IMR-90 (cell line): ENCODE data around the gene DEPDC5. TPM values are rescaled to one million over a fixed set of nuclear protein-coding genes. Genes with fewer than 3 reads are reported as not detected.

Experiments
- ATAC-seq: fragments of 200-7000 bp; cut with Tn5 transposase; 2 replicates; pipeline ENCODE4 v1.9.1; 2020; ENCODE audit warnings: low read depth, mild to moderate bottlenecking, moderate library complexity
- BruUV-seq: library from RNA; stranded (reverse); fragments of 400-500 nt; replicated peaks from 2 replicates; lab custom pipeline; 2021; lab: Mats Ljungman, UMichigan
- CTCF ChIA-PET: fragments of 300-600 bp; formaldehyde crosslinking; extraction: SDS; loops from one replicate; lab custom pipeline; 2021; ENCODE audit warnings: antibody characterized with exemption; lab: Yijun Ruan, JAX
- POLR2A ChIA-PET: fragments of 300-600 bp; sonication (Branson Sonifier 250); formaldehyde crosslinking; loops from one replicate; lab custom pipeline; 2022; ENCODE audit warnings: antibody characterized with exemption; ENCODE audit not compliant: unreplicated experiment; lab: Charles Lee
- DNase-seq: peaks from one replicate; pipeline ENCODE4 v3.0.0; 2013
- H2AFZ ChIP-seq: replicated peaks from 2 replicates; pipeline ENCODE3; 2013; ENCODE audit warnings: low read length, mild to moderate bottlenecking; ENCODE audit not compliant: poor library complexity
- H2AK5ac ChIP-seq: 2 replicates; pipeline ENCODE4 v1.6.1; 2013; ENCODE audit warnings: low read depth, low read length, inconsistent platforms
- H2AK9ac ChIP-seq: replicated peaks from 2 replicates; pipeline ENCODE3; 2013; ENCODE audit warnings: mild to moderate bottlenecking, low read depth, low read length, moderate library complexity; ENCODE audit not compliant: poor library complexity
- H2BK120ac ChIP-seq: 2 replicates; pipeline ENCODE4 v1.6.1; 2013; ENCODE audit warnings: low read depth, low read length, inconsistent platforms
- H2BK15ac ChIP-seq: 3 replicates; pipeline ENCODE4 v1.6.1; 2013; ENCODE audit warnings: low read depth, low read length, inconsistent platforms
- H2BK20ac ChIP-seq: 2 replicates; pipeline ENCODE4 v1.6.1; 2013; ENCODE audit warnings: low read depth, mild to moderate bottlenecking, inconsistent platforms, low read length, moderate library complexity
- H2BK5ac ChIP-seq: 2 replicates; pipeline ENCODE4 v1.6.1; 2013; ENCODE audit warnings: mild to moderate bottlenecking, low read depth, low read length, inconsistent platforms; ENCODE audit not compliant: poor library complexity, severe bottlenecking
- H3K14ac ChIP-seq: replicated peaks from 2 replicates; pipeline ENCODE4 v1.6.1; 2013; ENCODE audit warnings: low read depth, low read length, inconsistent platforms
- H3K18ac ChIP-seq: 2 replicates; pipeline ENCODE4 v1.6.1; 2013; ENCODE audit warnings: low read depth, low read length, control low read depth
- H3K23ac ChIP-seq: 2 replicates; pipeline ENCODE4 v1.6.1; 2013; ENCODE audit warnings: low read depth, low read length, inconsistent platforms
- H3K27ac ChIP-seq: 2 replicates; pipeline ENCODE4 v1.5.1; 2013; ENCODE audit warnings: mild to moderate bottlenecking, control low read depth, low read length; ENCODE audit not compliant: insufficient read depth
- H3K27me3 ChIP-seq: 2 replicates; pipeline ENCODE4 v1.6.1; 2013; ENCODE audit warnings: low read length; ENCODE audit not compliant: control insufficient read depth, insufficient read depth
- H3K36me3 ChIP-seq: 2 replicates; pipeline ENCODE4 v1.6.1; 2013; ENCODE audit warnings: low read length, mixed read lengths; ENCODE audit not compliant: control insufficient read depth, insufficient read depth
- H3K4ac ChIP-seq: 2 replicates; pipeline ENCODE4 v1.6.1; 2013; ENCODE audit warnings: low read depth, low read length, inconsistent platforms
- H3K4me1 ChIP-seq: 2 replicates; pipeline ENCODE4 v1.6.1; 2013; ENCODE audit warnings: low read length, mixed read lengths; ENCODE audit not compliant: control insufficient read depth, insufficient read depth
- H3K4me2 ChIP-seq: 2 replicates; pipeline ENCODE4 v1.6.1; 2013; ENCODE audit warnings: low read depth, mild to moderate bottlenecking, control low read depth, low read length, moderate library complexity
- H3K4me3 ChIP-seq: 2 replicates; pipeline ENCODE4 v1.5.1; 2013; ENCODE audit warnings: low read depth, mild to moderate bottlenecking, control low read depth, low read length, moderate library complexity; ENCODE audit not compliant: insufficient read depth
- H3K56ac ChIP-seq: 2 replicates; pipeline ENCODE4 v1.6.1; 2013; ENCODE audit warnings: low read length, inconsistent platforms; ENCODE audit not compliant: insufficient read depth; ENCODE audit errors: extremely low read depth
- H3K79me1 ChIP-seq, 2 experiments: 2 replicates each; pipeline ENCODE4 v1.6.1; 2013; ENCODE audit warnings: low read length in 2 of 2, inconsistent platforms in 1 of 2, low read depth in 1 of 2
- H3K9ac ChIP-seq: 2 replicates; pipeline ENCODE4 v1.6.1; 2013; ENCODE audit warnings: low read depth, low read length, control low read depth
- H3K9me1 ChIP-seq: 2 replicates; pipeline ENCODE4 v1.6.1; 2013; ENCODE audit warnings: low read length, inconsistent platforms; ENCODE audit not compliant: insufficient read depth
- H3K9me3 ChIP-seq: 2 replicates; pipeline ENCODE4 v1.6.1; 2013; ENCODE audit warnings: low read length; ENCODE audit not compliant: control insufficient read depth, insufficient read depth
- H4K20me1 ChIP-seq: 2 replicates; pipeline ENCODE4 v1.6.1; 2013; ENCODE audit warnings: low read length, inconsistent platforms; ENCODE audit not compliant: insufficient read depth
- H4K5ac ChIP-seq: 2 replicates; pipeline ENCODE4 v1.6.1; 2013; ENCODE audit warnings: mild to moderate bottlenecking, low read depth, low read length, control low read depth
- H4K8ac ChIP-seq, 2 experiments: 2 replicates each; pipeline ENCODE4 v1.6.1; 2013; ENCODE audit warnings: low read depth in 2 of 2, low read length in 2 of 2, control low read depth in 1 of 2, inconsistent platforms in 1 of 2
- H4K91ac ChIP-seq: 2 replicates; pipeline ENCODE4 v1.6.1; 2013; ENCODE audit warnings: low read depth, low read length, inconsistent platforms; ENCODE audit not compliant: insufficient read depth
- CEBPB ChIP-seq: IDR thresholded peaks from 2 replicates; pipeline ENCODE4 v1.6.1; 2012; ENCODE audit warnings: low read depth, low read length, improper control_type of control experiment
- NFE2L2 ChIP-seq: fragments of 150-350 bp; IDR thresholded peaks from 2 replicates; pipeline ENCODE4 v1.6.1; 2016; ENCODE audit warnings: low read depth, mild to moderate bottlenecking, low read length
- WGBS, 2 experiments: methylation state at CpG; one replicate each; pipeline versions ENCODE4 v1.1.5 to v1.1.7; 2013; ENCODE audit warnings: missing lambda C conversion rate in 2 of 2; ENCODE audit not compliant: insufficient read length in 1 of 2; ENCODE audit errors: extremely low coverage in 2 of 2; 5-methylcytosine and 5-hydroxymethylcytosine counted together
- dilution Hi-C: fragments of 300-500 bp; cut with HindIII; formaldehyde crosslinking; loops from one replicate; pipeline ENCODE4 v1.14.3; 2018; ENCODE audit warnings: low sequenced_read_pairs; ENCODE audit not compliant: unreplicated experiment
- in situ Hi-C: fragments of 300-500 bp; cut with MboI; formaldehyde crosslinking; loops from 3 replicates; pipeline ENCODE4 v1.14.3; 2019; ENCODE audit warnings: low sequenced_read_pairs, inconsistent platforms, mixed read lengths
- intact Hi-C: fragments of 100-400 bp; cut with micrococcal nuclease; formaldehyde crosslinking; loops from 2 replicates; pipeline ENCODE4 v1.10.0; 2022
- polyA plus RNA-seq, 3 experiments: library from polyadenylated mRNA; depleted of rRNA; stranded (reverse); fragments of >200 nt; gene quantifications; 2 replicates each; pipeline ENCODE4 v1.2.3, GENCODE V29; 2012; ENCODE audit warnings: low replicate concordance in 1 of 3
- total RNA-seq: library from RNA; depleted of rRNA; stranded (reverse); fragments of >200 nt; gene quantifications from 2 replicates; pipeline ENCODE4 v1.2.3, GENCODE V29; 2012

Gene DEPDC5
- total and polyA plus RNA-seq, 2 of the 4 experiments (the other 2 are of a cell fraction) = 6.6 to 12.9 TPM

GRCh38 chr22:31911565-31912406 is 158.0 kb downstream of the DEPDC5 start:
- dilution Hi-C loops (no loop called here), intact Hi-C loops (no loop called here), in situ Hi-C loops (no loop called here)
- Histone ChIP-seq H2BK20ac (no peak overlapping the region), H3K9me1 (peaks cover 10% of the 10 kb centered on the region), H3K9me3 (no peaks in the 10 kb centered on the region), H2AK9ac (peak overlapping the region; percentile 5), H3K4me3 (no peak overlapping the region), H3K27me3 (no peaks in the 10 kb centered on the region), H3K18ac (no peak overlapping the region), H3K9ac (no peak overlapping the region), H3K4ac (no peak overlapping the region), H3K23ac (no peak overlapping the region), H2BK5ac (no peak overlapping the region), H3K79me1 (no peaks in the 10 kb centered on the region), H3K4me2 (no peak overlapping the region), H2BK15ac (no peak overlapping the region), H3K14ac (0 out of 2 replicates have a peak overlapping the region, but pooled peaks have one; percentile 28), H3K27ac (no peak overlapping the region), H3K4me1 (peaks cover 4% of the 10 kb centered on the region; the same call in 1 of the 2 replicates), H4K8ac (no peak overlapping the region), H3K56ac (no peak overlapping the region), H4K5ac (no peak overlapping the region), H2AFZ (peak overlapping the region; percentile 47), H4K20me1 (no peaks in the 10 kb centered on the region), H2AK5ac (no peak overlapping the region), H3K36me3 (peaks cover 3% of the 10 kb centered on the region; the same call in 1 of the 2 replicates), H2BK120ac (no peak overlapping the region), H4K91ac (no peak overlapping the region)
- DNase-seq = peak; percentile 25
- no CpG with 5 or more reads among the region's 7 CpGs for WGBS, 2 experiments
- CTCF ChIA-PET = no interaction called here
- ATAC-seq = peak; percentile 51
- POLR2A ChIA-PET = interaction anchor here (0.5 kb wide), 1 partner anchor 190 kb away, joined by 3 read pairs; no protein-coding TSS in a partner anchor
- no peak for TF ChIP-seq NFE2L2
- TF ChIP-seq CEBPB = no peak
- BruUV-seq = no TSS peak
